ENCODE measurements around the gene GNAS-AS1. TPM values are rescaled to one million over a fixed set of nuclear protein-coding genes. Genes with fewer than 3 reads are reported as not detected.

The GNAS-AS1 gene
- total and polyA plus RNA-seq, 11 donors, result 0.17 to 0.91 (median 0.29) TPM; not detected in 2

- intact Hi-C loops (cut with DNase I), result loop anchor here in 1 of 10 donors (5.0 kb wide), 1 partner anchor 85 kb away; the partner anchor contains the start of gene NELFCD
- H3K27ac ChIP-seq, result peak overlapping the region in 9 of 12 donors; percentile 5 to 55 (median 34)
- H3K4me1 ChIP-seq, result peaks cover 17 to 96% (median 86%) of the 10 kb centered on the region in 12 donors
- ATAC-seq (no peak), DNase-seq (no peak)
- no peaks in the 10 kb centered on the region for H3K9me3 ChIP-seq
- H3K4me3 ChIP-seq, result peak overlapping the region in 4 of 12 donors; percentile 5 to 12 (median 11)
- WGBS, 4 donors, result 25 to 34% (median 27%) methylated on average over 4 of the region's 4 CpGs
- no peaks in the 10 kb centered on the region for H3K27me3 ChIP-seq
- peaks cover 0 to 51% (median 6%) of the 10 kb centered on the region in 9 donors for H3K36me3 ChIP-seq
- TF ChIP-seq POLR2A (IDR thresholded peaks at IDR 0.05), result no peak
- TF ChIP-seq, protein P1, sequence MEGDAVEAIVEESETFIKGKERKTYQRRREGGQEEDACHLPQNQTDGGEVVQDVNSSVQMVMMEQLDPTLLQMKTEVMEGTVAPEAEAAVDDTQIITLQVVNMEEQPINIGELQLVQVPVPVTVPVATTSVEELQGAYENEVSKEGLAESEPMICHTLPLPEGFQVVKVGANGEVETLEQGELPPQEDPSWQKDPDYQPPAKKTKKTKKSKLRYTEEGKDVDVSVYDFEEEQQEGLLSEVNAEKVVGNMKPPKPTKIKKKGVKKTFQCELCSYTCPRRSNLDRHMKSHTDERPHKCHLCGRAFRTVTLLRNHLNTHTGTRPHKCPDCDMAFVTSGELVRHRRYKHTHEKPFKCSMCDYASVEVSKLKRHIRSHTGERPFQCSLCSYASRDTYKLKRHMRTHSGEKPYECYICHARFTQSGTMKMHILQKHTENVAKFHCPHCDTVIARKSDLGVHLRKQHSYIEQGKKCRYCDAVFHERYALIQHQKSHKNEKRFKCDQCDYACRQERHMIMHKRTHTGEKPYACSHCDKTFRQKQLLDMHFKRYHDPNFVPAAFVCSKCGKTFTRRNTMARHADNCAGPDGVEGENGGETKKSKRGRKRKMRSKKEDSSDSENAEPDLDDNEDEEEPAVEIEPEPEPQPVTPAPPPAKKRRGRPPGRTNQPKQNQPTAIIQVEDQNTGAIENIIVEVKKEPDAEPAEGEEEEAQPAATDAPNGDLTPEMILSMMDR (IDR thresholded peaks at IDR 0.05), result no peak
Observed at GRCh38 chr20:58897488-58897887, 46.8 kb upstream of the GNAS-AS1 start.

GRCh38 chr20:58896820-58897219 lies 46.1 kb upstream of the GNAS-AS1 start:
- peaks cover 0 to 44% (median 6%) of the 10 kb centered on the region in 9 donors for H3K36me3 ChIP-seq
- TF ChIP-seq POLR2A (IDR thresholded peaks at IDR 0.05), result no peak
- TF ChIP-seq, protein P1 (IDR thresholded peaks at IDR 0.05), result no peak
- DNase-seq, result no peak
- 33 to 50% (median 44%) methylated on average over 3 of the region's 3 CpGs for WGBS, 4 donors
- no peaks in the 10 kb centered on the region for H3K9me3 ChIP-seq
- intact Hi-C loops (cut with DNase I), result loop anchor here in 1 of 10 donors (5.0 kb wide), 1 partner anchor 85 kb away; the partner anchor contains the start of gene NELFCD
- H3K27me3 ChIP-seq, result no peaks in the 10 kb centered on the region
- H3K4me1 ChIP-seq, result peaks cover 17 to 90% (median 80%) of the 10 kb centered on the region in 12 donors
- H3K27ac ChIP-seq, result peak overlapping the region in 3 of 12 donors; percentile 10 to 36 (median 31)
- H3K4me3 ChIP-seq, result peak overlapping the region in 1 of 12 donors; percentile 11
- no peak for ATAC-seq

GRCh38 chr20:58895448-58896180 lies 44.9 kb upstream of the GNAS-AS1 start:
- H3K4me3 ChIP-seq, result peak overlapping the region in 9 of 12 donors; percentile 3 to 91 (median 25)
- TF ChIP-seq, protein P1 (IDR thresholded peaks at IDR 0.05), result no peak
- no peak for TF ChIP-seq POLR2A (IDR thresholded peaks at IDR 0.05)
- H3K9me3 ChIP-seq, result no peaks in the 10 kb centered on the region
- peak overlapping the region in 7 of 12 donors; percentile 8 to 99 (median 13) for H3K27ac ChIP-seq
- H3K4me1 ChIP-seq, result peaks cover 17 to 78% (median 72%) of the 10 kb centered on the region in 12 donors
- WGBS, 4 donors, result 13 to 25% (median 16%) methylated on average over 13 of the region's 13 CpGs
- intact Hi-C loops (cut with DNase I), result loop anchor here in 1 of 10 donors (5.0 kb wide), 1 partner anchor 87 kb away; the partner anchor contains the start of gene NELFCD
- no peak for DNase-seq
- no peaks in the 10 kb centered on the region for H3K27me3 ChIP-seq
- no peak for ATAC-seq
- H3K36me3 ChIP-seq, result peaks cover 0 to 37% (median 6%) of the 10 kb centered on the region in 9 donors

Measured in heart left ventricle (tissue), 16 donors.